Mucosa of stomach (tissue), 1 donor: ENCODE results near the gene WNT11.

Experiments used
- H3K27me3 ChIP-seq: one replicate; pipeline ENCODE4 v1.7.0; 2013; ENCODE audit warnings: mild to moderate bottlenecking, low read length; ENCODE audit not compliant: control insufficient read depth, insufficient read depth
- H3K36me3 ChIP-seq: one replicate; pipeline ENCODE4 v1.7.0; 2013; ENCODE audit warnings: low read length; ENCODE audit not compliant: control insufficient read depth, insufficient read depth
- H3K4me1 ChIP-seq: one replicate; pipeline ENCODE4 v1.7.0; 2013; ENCODE audit warnings: mild to moderate bottlenecking, low read length; ENCODE audit not compliant: control insufficient read depth, insufficient read depth
- H3K4me3 ChIP-seq: one replicate; pipeline ENCODE4 v1.7.0; 2013; ENCODE audit warnings: low read length
- H3K9ac ChIP-seq: one replicate; pipeline ENCODE4 v1.7.0; 2013; ENCODE audit warnings: mild to moderate bottlenecking, low read length, moderate library complexity
- H3K9me3 ChIP-seq: one replicate; pipeline ENCODE4 v1.7.0; 2013; ENCODE audit warnings: mild to moderate bottlenecking, low read length, moderate library complexity; ENCODE audit not compliant: control insufficient read depth
- donor health status: Pancreatic carcinoma.

Gene WNT11

GRCh38 chr11:76206327-76207081 lies at the start of gene WNT11:
TSS of gene WNT11 (minus strand) at chr11:76206502. CDS start at chr11:76206407, 95 bp downstream.
- H3K9ac ChIP-seq, result no peak within 1 kb of the TSS
- H3K36me3 ChIP-seq, result no peaks in the 10 kb centered on the region
- peaks cover 39% of the 10 kb centered on the region for H3K4me1 ChIP-seq
- no peaks in the 10 kb centered on the region for H3K9me3 ChIP-seq
- H3K4me3 ChIP-seq, result peak within 1 kb of the TSS; percentile 14
- peaks cover 90% of the 10 kb centered on the region for H3K27me3 ChIP-seq

- Histone ChIP-seq H3K9me3 (no peaks in the 10 kb centered on the region), H3K36me3 (no peaks in the 10 kb centered on the region), H3K4me1 (peaks cover 13% of the 10 kb centered on the region), H3K9ac (no peak overlapping the region), H3K4me3 (no peak overlapping the region), H3K27me3 (peaks cover 4% of the 10 kb centered on the region)
Measured at GRCh38 chr11:76253416-76253815, 47.1 kb upstream of the WNT11 start.

- Histone ChIP-seq H3K4me1 (peaks cover 13% of the 10 kb centered on the region), H3K4me3 (no peak overlapping the region), H3K9ac (no peak overlapping the region), H3K9me3 (no peaks in the 10 kb centered on the region), H3K36me3 (no peaks in the 10 kb centered on the region), H3K27me3 (peaks cover 4% of the 10 kb centered on the region)
Measured at GRCh38 chr11:76252631-76253070, 46.3 kb upstream of the WNT11 start.

GRCh38 chr11:76251576-76251975 lies 45.3 kb upstream of the WNT11 start:
- H3K9me3 ChIP-seq, result no peaks in the 10 kb centered on the region

GRCh38 chr11:76251226-76251575 lies 44.9 kb upstream of the WNT11 start:
- no peak overlapping the region for H3K4me3 ChIP-seq
- H3K36me3 ChIP-seq, result no peaks in the 10 kb centered on the region
- no peaks in the 10 kb centered on the region for H3K27me3 ChIP-seq
- peaks cover 13% of the 10 kb centered on the region for H3K4me1 ChIP-seq
- H3K9me3 ChIP-seq, result no peaks in the 10 kb centered on the region
- no peak overlapping the region for H3K9ac ChIP-seq

More at GRCh38 chr11:76251576-76251975, 45.3 kb upstream of the WNT11 start:
- Histone ChIP-seq H3K4me3 (no peak overlapping the region), H3K4me1 (peaks cover 13% of the 10 kb centered on the region), H3K9ac (no peak overlapping the region), H3K27me3 (no peaks in the 10 kb centered on the region), H3K36me3 (no peaks in the 10 kb centered on the region)

GRCh38 chr11:76250520-76251225 lies 44.4 kb upstream of the WNT11 start:
- Histone ChIP-seq H3K27me3 (no peaks in the 10 kb centered on the region), H3K9ac (no peak overlapping the region), H3K4me3 (no peak overlapping the region), H3K36me3 (no peaks in the 10 kb centered on the region), H3K9me3 (no peaks in the 10 kb centered on the region), H3K4me1 (peaks cover 13% of the 10 kb centered on the region)

GRCh38 chr11:76249195-76249741 lies 43.0 kb upstream of the WNT11 start:
- Histone ChIP-seq H3K9ac (no peak overlapping the region), H3K4me3 (no peak overlapping the region), H3K4me1 (peaks cover 13% of the 10 kb centered on the region), H3K27me3 (peaks cover under 1% of the 10 kb centered on the region), H3K36me3 (no peaks in the 10 kb centered on the region), H3K9me3 (no peaks in the 10 kb centered on the region)

- peaks cover 13% of the 10 kb centered on the region for H3K4me1 ChIP-seq
- no peaks in the 10 kb centered on the region for H3K9me3 ChIP-seq
- H3K4me3 ChIP-seq, result no peak overlapping the region
- H3K9ac ChIP-seq, result no peak overlapping the region
- H3K36me3 ChIP-seq, result no peaks in the 10 kb centered on the region
- H3K27me3 ChIP-seq, result peaks cover 4% of the 10 kb centered on the region
Measured at GRCh38 chr11:76248210-76248609, 41.9 kb upstream of the WNT11 start.

GRCh38 chr11:76247091-76247490 lies 40.8 kb upstream of the WNT11 start:
- Histone ChIP-seq H3K27me3 (peaks cover 4% of the 10 kb centered on the region), H3K36me3 (no peaks in the 10 kb centered on the region), H3K4me3 (no peak overlapping the region), H3K4me1 (peaks cover 13% of the 10 kb centered on the region), H3K9ac (no peak overlapping the region), H3K9me3 (no peaks in the 10 kb centered on the region)

- Histone ChIP-seq H3K4me3 (no peak overlapping the region), H3K9me3 (no peaks in the 10 kb centered on the region), H3K4me1 (peaks cover 13% of the 10 kb centered on the region), H3K36me3 (no peaks in the 10 kb centered on the region), H3K9ac (no peak overlapping the region), H3K27me3 (peaks cover 4% of the 10 kb centered on the region)
Measured at GRCh38 chr11:76246271-76246933, 40.1 kb upstream of the WNT11 start.

GRCh38 chr11:76245720-76246119 lies 39.4 kb upstream of the WNT11 start:
- H3K9me3 ChIP-seq, result no peaks in the 10 kb centered on the region
- H3K36me3 ChIP-seq, result no peaks in the 10 kb centered on the region
- H3K4me3 ChIP-seq, result no peak overlapping the region
- no peak overlapping the region for H3K9ac ChIP-seq
- H3K27me3 ChIP-seq, result peaks cover 8% of the 10 kb centered on the region
- H3K4me1 ChIP-seq, result peaks cover 13% of the 10 kb centered on the region
